ENCODE data around the gene FOXP1.

FOXP1 gene

GRCh38 chr3:71618538-71618937, 35.0 kb upstream of the FOXP1 start:
- CTCF ChIA-PET: no interaction called here
- POLR2A ChIA-PET: no interaction called here
- TF ChIP-seq, protein P1, sequence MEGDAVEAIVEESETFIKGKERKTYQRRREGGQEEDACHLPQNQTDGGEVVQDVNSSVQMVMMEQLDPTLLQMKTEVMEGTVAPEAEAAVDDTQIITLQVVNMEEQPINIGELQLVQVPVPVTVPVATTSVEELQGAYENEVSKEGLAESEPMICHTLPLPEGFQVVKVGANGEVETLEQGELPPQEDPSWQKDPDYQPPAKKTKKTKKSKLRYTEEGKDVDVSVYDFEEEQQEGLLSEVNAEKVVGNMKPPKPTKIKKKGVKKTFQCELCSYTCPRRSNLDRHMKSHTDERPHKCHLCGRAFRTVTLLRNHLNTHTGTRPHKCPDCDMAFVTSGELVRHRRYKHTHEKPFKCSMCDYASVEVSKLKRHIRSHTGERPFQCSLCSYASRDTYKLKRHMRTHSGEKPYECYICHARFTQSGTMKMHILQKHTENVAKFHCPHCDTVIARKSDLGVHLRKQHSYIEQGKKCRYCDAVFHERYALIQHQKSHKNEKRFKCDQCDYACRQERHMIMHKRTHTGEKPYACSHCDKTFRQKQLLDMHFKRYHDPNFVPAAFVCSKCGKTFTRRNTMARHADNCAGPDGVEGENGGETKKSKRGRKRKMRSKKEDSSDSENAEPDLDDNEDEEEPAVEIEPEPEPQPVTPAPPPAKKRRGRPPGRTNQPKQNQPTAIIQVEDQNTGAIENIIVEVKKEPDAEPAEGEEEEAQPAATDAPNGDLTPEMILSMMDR (IDR thresholded peaks at IDR 0.05; ENCODE audit: control extremely low read depth, extremely low read depth, low read depth, missing control alignments): no peak
- no peak for DNase-seq (ENCODE audit: extremely low spot score)

- ChIA-PET CTCF (interaction anchor here (1.0 kb wide), 1 partner anchor 12 kb away, joined by 3 read pairs; no protein-coding TSS in a partner anchor), POLR2A (no interaction called here)
- no peak for DNase-seq (ENCODE audit: extremely low spot score)
- TF ChIP-seq, protein P1 (IDR thresholded peaks at IDR 0.05; ENCODE audit: control extremely low read depth, extremely low read depth, low read depth, missing control alignments): no peak
Observed at GRCh38 chr3:71616571-71617021, 33.1 kb upstream of the FOXP1 start.

DNA sequence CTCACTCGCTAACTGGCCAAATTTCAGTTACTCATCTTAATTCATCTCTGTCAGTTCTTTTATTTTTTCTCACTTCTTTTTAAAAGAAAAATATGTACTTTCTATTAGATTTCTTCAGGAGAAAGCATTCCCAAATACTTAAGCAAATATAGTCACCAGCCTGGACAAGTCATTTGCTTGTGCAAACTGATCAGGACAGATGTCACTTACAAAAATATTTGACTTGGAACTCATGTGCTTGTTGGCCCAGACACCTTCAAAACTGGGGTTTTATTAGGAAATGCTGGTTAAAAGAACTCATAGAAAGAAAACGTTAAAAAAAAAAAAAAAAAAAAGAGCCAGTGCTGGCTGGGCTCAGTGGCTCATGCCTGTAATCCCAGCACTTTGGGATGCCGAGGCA, 31.3 kb upstream of the FOXP1 start:
- ChIA-PET POLR2A (no interaction called here), CTCF (interaction anchor here (1.2 kb wide), 1 partner anchor 18 kb away, joined by 6 read pairs; no protein-coding TSS in a partner anchor)
- TF ChIP-seq, protein P1 (IDR thresholded peaks at IDR 0.05; ENCODE audit: control extremely low read depth, extremely low read depth, low read depth, missing control alignments): no peak
- no peak for DNase-seq (ENCODE audit: extremely low spot score)

- no peak for DNase-seq (ENCODE audit: extremely low spot score)
Observed at GRCh38 chr3:71614426-71614825, 30.9 kb upstream of the FOXP1 start.

DNA sequence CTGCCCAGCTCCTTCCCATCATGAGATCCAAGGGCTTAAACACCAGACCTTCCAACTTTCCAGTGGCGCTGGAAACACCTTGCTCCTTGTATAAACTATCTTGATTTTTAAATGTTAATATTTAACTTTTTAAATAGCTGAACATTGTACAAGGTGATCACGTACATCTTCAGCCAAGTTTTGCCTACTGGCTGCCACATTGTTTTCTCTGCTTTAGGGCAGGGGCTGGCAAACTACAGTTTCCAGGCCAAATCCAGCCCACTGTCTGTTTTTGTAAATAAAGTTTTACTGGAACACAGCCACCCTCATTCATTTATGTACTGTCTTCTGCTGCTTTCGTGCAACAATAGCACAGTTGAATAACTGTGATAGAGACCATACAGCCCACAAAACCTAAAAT, 27.6 kb upstream of the FOXP1 start:
- TF ChIP-seq, protein P1 (IDR thresholded peaks at IDR 0.05; ENCODE audit: control extremely low read depth, extremely low read depth, low read depth, missing control alignments): no peak
- DNase-seq (ENCODE audit: extremely low spot score): no peak
- ChIA-PET CTCF (no interaction called here), POLR2A (no interaction called here)

More at GRCh38 chr3:71614426-71614825, 30.9 kb upstream of the FOXP1 start:
- TF ChIP-seq, protein P1 (IDR thresholded peaks at IDR 0.05; ENCODE audit: control extremely low read depth, extremely low read depth, low read depth, missing control alignments): no peak
- ChIA-PET POLR2A (no interaction called here), CTCF (no interaction called here)

DNA sequence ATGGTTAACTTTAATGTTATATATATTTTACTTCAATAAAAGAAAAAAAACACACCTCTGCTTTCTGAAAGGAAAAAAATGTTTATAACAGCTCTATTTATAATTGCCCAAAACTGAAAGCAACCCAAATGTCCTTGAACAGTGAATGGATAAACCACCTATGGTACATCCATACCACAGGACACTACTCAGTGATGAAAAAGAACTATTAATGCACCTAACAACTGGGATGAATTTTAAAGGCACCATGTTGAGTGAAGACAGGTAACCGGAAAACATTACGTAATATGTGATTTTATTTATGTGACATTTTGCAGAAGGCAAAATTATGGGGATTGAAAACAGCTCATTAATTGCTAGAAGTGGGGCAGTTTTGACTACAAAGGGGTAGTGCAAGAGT, 23.8 kb upstream of the FOXP1 start:
- POLR2A ChIA-PET: no interaction called here
- no peak for DNase-seq (ENCODE audit: extremely low spot score)
- TF ChIP-seq, protein P1 (IDR thresholded peaks at IDR 0.05; ENCODE audit: control extremely low read depth, extremely low read depth, low read depth, missing control alignments): no peak
- CTCF ChIA-PET: no interaction called here

GRCh38 chr3:71606582-71606981, 23.1 kb upstream of the FOXP1 start:
- ChIA-PET CTCF (no interaction called here), POLR2A (no interaction called here)
- TF ChIP-seq, protein P1 (IDR thresholded peaks at IDR 0.05; ENCODE audit: control extremely low read depth, extremely low read depth, low read depth, missing control alignments): no peak
- DNase-seq (ENCODE audit: extremely low spot score): no peak

Data from GM10248 (cell line).